ENCODE measurements around the gene NUP107. TPM values are rescaled to one million over a fixed set of nuclear protein-coding genes. Genes with fewer than 3 reads are reported as not detected.

The NUP107 gene
- total RNA-seq, 4 donors from 2014 or later: 14.2 to 48.4 (median 36.2) TPM

DNA sequence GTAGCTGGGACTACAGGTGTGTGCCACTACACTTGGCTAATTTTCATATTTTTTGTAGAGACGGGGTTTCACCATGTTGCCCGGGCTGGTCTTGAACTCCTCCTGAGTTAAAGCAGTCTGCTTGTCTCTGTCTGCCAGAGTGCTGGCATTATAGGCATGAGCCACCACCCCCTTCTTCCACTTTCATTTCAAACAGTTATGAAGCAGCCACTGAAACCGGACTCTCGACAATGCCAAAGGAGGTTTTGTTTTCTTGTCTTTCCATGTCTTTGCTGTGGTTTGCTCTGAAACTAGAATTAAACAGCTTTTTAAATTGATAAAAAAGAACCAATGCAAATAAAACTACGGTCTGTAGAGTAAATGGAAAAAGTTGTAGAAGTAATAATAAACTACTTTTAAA is 45.6 kb upstream of the NUP107 start:
- Histone ChIP-seq H3K4me1 (peaks cover 0 to 61% (median 22%) of the 10 kb centered on the region in 3 donors), H3K27ac (no peak overlapping the region)
- 32 to 45% methylated on average over 5 of the region's 5 CpGs for WGBS, 2 donors

GRCh38 chr12:68646484-68646883 is 40.3 kb upstream of the NUP107 start:
- no peak for TF ChIP-seq POLR2A (IDR thresholded peaks at IDR 0.05)
- TF ChIP-seq, protein P1, sequence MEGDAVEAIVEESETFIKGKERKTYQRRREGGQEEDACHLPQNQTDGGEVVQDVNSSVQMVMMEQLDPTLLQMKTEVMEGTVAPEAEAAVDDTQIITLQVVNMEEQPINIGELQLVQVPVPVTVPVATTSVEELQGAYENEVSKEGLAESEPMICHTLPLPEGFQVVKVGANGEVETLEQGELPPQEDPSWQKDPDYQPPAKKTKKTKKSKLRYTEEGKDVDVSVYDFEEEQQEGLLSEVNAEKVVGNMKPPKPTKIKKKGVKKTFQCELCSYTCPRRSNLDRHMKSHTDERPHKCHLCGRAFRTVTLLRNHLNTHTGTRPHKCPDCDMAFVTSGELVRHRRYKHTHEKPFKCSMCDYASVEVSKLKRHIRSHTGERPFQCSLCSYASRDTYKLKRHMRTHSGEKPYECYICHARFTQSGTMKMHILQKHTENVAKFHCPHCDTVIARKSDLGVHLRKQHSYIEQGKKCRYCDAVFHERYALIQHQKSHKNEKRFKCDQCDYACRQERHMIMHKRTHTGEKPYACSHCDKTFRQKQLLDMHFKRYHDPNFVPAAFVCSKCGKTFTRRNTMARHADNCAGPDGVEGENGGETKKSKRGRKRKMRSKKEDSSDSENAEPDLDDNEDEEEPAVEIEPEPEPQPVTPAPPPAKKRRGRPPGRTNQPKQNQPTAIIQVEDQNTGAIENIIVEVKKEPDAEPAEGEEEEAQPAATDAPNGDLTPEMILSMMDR (IDR thresholded peaks at IDR 0.05): no peak
- H3K4me3 ChIP-seq: no peak overlapping the region
- H3K36me3 ChIP-seq: peaks cover 0 to 37% (median 7%) of the 10 kb centered on the region in 3 donors
- no peak for DNase-seq
- intact Hi-C loops (cut with DNase I): no loop called here
- H3K27ac ChIP-seq: no peak overlapping the region
- no peaks in the 10 kb centered on the region for H3K9me3 ChIP-seq
- H3K27me3 ChIP-seq: no peaks in the 10 kb centered on the region
- 81 to 87% methylated on average over 3 to 5 of the region's 5 CpGs for WGBS, 2 donors
- peaks cover 0 to 33% (median 3%) of the 10 kb centered on the region in 3 donors for H3K4me1 ChIP-seq

More for the DNA sequence above, 45.6 kb upstream of the NUP107 start:
- no peak overlapping the region for H3K4me3 ChIP-seq
- H3K36me3 ChIP-seq: peaks cover 0 to 6% (median 0%) of the 10 kb centered on the region in 3 donors
- H3K9me3 ChIP-seq: no peaks in the 10 kb centered on the region
- intact Hi-C loops (cut with DNase I): no loop called here
- no peak for TF ChIP-seq POLR2A (IDR thresholded peaks at IDR 0.05)
- TF ChIP-seq, protein P1 (IDR thresholded peaks at IDR 0.05): no peak
- no peak for DNase-seq
- no peaks in the 10 kb centered on the region for H3K27me3 ChIP-seq

DNA sequence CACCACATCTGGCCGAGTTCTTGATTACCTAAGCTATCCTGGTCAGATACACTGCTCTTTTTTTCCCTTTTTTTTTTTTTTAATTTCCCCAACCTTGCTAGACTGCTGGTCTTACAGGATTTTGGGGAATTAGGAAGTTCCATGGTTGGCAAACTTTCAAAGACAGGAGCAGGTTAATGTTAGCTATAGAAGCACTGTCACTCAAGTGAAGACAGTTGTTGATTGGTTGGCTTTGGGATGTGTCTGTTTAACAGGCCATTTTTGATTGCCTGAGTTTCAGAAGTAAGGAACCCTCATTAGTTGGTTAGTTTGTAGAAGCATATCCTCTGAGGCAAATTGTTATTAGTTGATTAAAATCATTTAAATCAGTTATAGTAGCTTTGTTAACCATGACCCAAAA is 39.3 kb upstream of the NUP107 start:
- Histone ChIP-seq H3K36me3 (peaks cover 7 to 47% (median 7%) of the 10 kb centered on the region in 3 donors), H3K4me3 (no peak overlapping the region), H3K9me3 (no peaks in the 10 kb centered on the region), H3K27ac (no peak overlapping the region), H3K4me1 (peaks cover 0 to 25% (median 3%) of the 10 kb centered on the region in 3 donors), H3K27me3 (no peaks in the 10 kb centered on the region)
- no peak for DNase-seq
- no peak for TF ChIP-seq POLR2A (IDR thresholded peaks at IDR 0.05)
- TF ChIP-seq, protein P1 (IDR thresholded peaks at IDR 0.05): no peak
- intact Hi-C loops (cut with DNase I): no loop called here
- WGBS, 2 donors: 44 to 80% methylated on average over 1 of the region's 1 CpG

- TF ChIP-seq, protein P1 (IDR thresholded peaks at IDR 0.05): no peak
- no peak for TF ChIP-seq POLR2A (IDR thresholded peaks at IDR 0.05)
- Histone ChIP-seq H3K4me3 (no peak overlapping the region), H3K27ac (no peak overlapping the region), H3K9me3 (no peaks in the 10 kb centered on the region), H3K36me3 (peaks cover 7 to 49% (median 12%) of the 10 kb centered on the region in 3 donors), H3K4me1 (peaks cover 0 to 25% (median 3%) of the 10 kb centered on the region in 3 donors), H3K27me3 (no peaks in the 10 kb centered on the region)
- intact Hi-C loops (cut with DNase I): no loop called here
- DNase-seq: no peak
- 58 to 70% methylated on average over 3 of the region's 3 CpGs for WGBS, 2 donors
These were observed 38.6 kb upstream of the NUP107 start for GRCh38 chr12:68648179-68648578.

- Histone ChIP-seq H3K27ac (no peak overlapping the region), H3K9me3 (no peaks in the 10 kb centered on the region), H3K27me3 (no peaks in the 10 kb centered on the region), H3K4me1 (no peaks in the 10 kb centered on the region), H3K4me3 (no peak overlapping the region), H3K36me3 (peaks cover 0 to 36% (median 5%) of the 10 kb centered on the region in 3 donors)
- no peak for DNase-seq
- no peak for TF ChIP-seq POLR2A (IDR thresholded peaks at IDR 0.05)
- TF ChIP-seq, protein P1 (IDR thresholded peaks at IDR 0.05): no peak
- 75 to 76% methylated on average over 3 of the region's 3 CpGs for WGBS, 2 donors
- intact Hi-C loops (cut with DNase I): no loop called here
These were observed 21.7 kb upstream of the NUP107 start for GRCh38 chr12:68665016-68665569.
